SK-N-SH (cell line): ENCODE results near the gene GNA14. TPM values are rescaled to one million over a fixed set of nuclear protein-coding genes. Genes with fewer than 3 reads are reported as not detected.

Experiments
- CTCF ChIA-PET: fragments of 300-600, 350-600 bp; formaldehyde crosslinking; extraction: SDS; loops from one replicate; lab custom pipeline; 2021; lab: Yijun Ruan, JAX
- POLR2A ChIA-PET: fragments of 350-600 bp; sonication (Branson Sonifier 250); formaldehyde crosslinking; extraction: SDS; loops from one replicate; lab custom pipeline; 2020; ENCODE audit warnings: antibody characterized with exemption, inconsistent platforms; lab: Yijun Ruan, JAX
- DNase-seq: peaks from one replicate; pipeline ENCODE4 v3.0.0; 2012
- H2AFZ ChIP-seq: fragments of 200-600 bp; sonication (generic); 2 replicates; pipeline ENCODE4 v1.8.1; 2016; ENCODE audit warnings: antibody characterized with exemption, mild to moderate bottlenecking, low read depth
- H3F3A ChIP-seq: fragments of 200-600 bp; sonication (generic); replicated peaks from 2 replicates; pipeline ENCODE3; 2016; ENCODE audit warnings: antibody characterized with exemption, mild to moderate bottlenecking; ENCODE audit not compliant: insufficient read depth
- H3K27ac ChIP-seq, 2 experiments: fragments of 200-500 bp in 1 of 2; fragments of 200-600 bp in 1 of 2; sonication (Bioruptor generic) in 1 of 2; sonication (generic), shearing (Covaris generic) in 1 of 2; 2 replicates each; pipeline versions ENCODE4 v1.5.1 to v1.6.1; 2014 to 2016; ENCODE audit warnings: low read depth in 2 of 2, inconsistent platforms in 1 of 2, low read length in 1 of 2, mild to moderate bottlenecking in 1 of 2, mixed read lengths in 1 of 2
- H3K27me3 ChIP-seq: fragments of 200-600 bp; sonication (generic), shearing (Covaris generic); 2 replicates; pipeline ENCODE4 v1.6.1; 2016; ENCODE audit warnings: mixed run types; ENCODE audit not compliant: insufficient read depth
- H3K36me3 ChIP-seq, 2 experiments: fragments of 200-500 bp in 1 of 2; fragments of 200-600 bp in 1 of 2; sonication (Bioruptor generic) in 1 of 2; sonication (generic) in 1 of 2; replicated peaks in 1 of 2; 2 replicates each; pipeline versions ENCODE3 to v1.5.1; 2014 to 2016; ENCODE audit warnings: low read length in 1 of 2, mild to moderate bottlenecking in 1 of 2; ENCODE audit not compliant: insufficient read depth in 2 of 2, control insufficient read depth in 1 of 2
- H3K4me1 ChIP-seq, 2 experiments: fragments of 200-500 bp in 1 of 2; fragments of 200-600 bp in 1 of 2; sonication (Bioruptor generic) in 1 of 2; sonication (generic), shearing (Covaris generic) in 1 of 2; 2 replicates each; pipeline versions ENCODE4 v1.5.1 to v1.6.1; 2014 to 2016; ENCODE audit warnings: low read depth in 1 of 2, low read length in 1 of 2, mixed run types in 1 of 2; ENCODE audit not compliant: insufficient read depth in 2 of 2, control insufficient read depth in 1 of 2
- H3K4me2 ChIP-seq: fragments of 200-600 bp; sonication (generic), shearing (Covaris generic); 2 replicates; pipeline ENCODE4 v1.6.1; 2017; ENCODE audit warnings: mixed run types
- H3K4me3 ChIP-seq, 2 experiments: fragments of 200-500 bp in 1 of 2; fragments of 200-600 bp in 1 of 2; sonication (Bioruptor generic) in 1 of 2; sonication (generic), shearing (Covaris generic) in 1 of 2; 2 replicates each; pipeline versions ENCODE4 v1.5.1 to v1.8.1; 2014 to 2016; ENCODE audit warnings: low read depth in 2 of 2, inconsistent platforms in 1 of 2, low read length in 1 of 2, mild to moderate bottlenecking in 1 of 2, mixed read lengths in 1 of 2, moderate library complexity in 1 of 2
- H3K79me2 ChIP-seq: fragments of 200-600 bp; sonication (generic); 2 replicates; pipeline ENCODE4 v1.8.1; 2017; ENCODE audit warnings: mild to moderate bottlenecking; ENCODE audit not compliant: insufficient read depth
- H3K9ac ChIP-seq: fragments of 200-600 bp; sonication (generic); 2 replicates; pipeline ENCODE4 v1.6.1; 2017; ENCODE audit warnings: mixed run types
- H3K9me2 ChIP-seq: fragments of 200-600 bp; sonication (generic); 2 replicates; pipeline ENCODE4 v1.6.1; 2017; ENCODE audit warnings: mixed run types
- H3K9me3 ChIP-seq: fragments of 200-600 bp; sonication (generic); 2 replicates; pipeline ENCODE4 v1.6.1; 2017; ENCODE audit warnings: mixed run types, mild to moderate bottlenecking, moderate library complexity
- H4K20me1 ChIP-seq: fragments of 200-600 bp; sonication (generic); 2 replicates; pipeline ENCODE4 v1.6.1; 2017; ENCODE audit warnings: mild to moderate bottlenecking, mixed run types; ENCODE audit not compliant: insufficient read depth
- CHD2 ChIP-seq: fragments of 150-350 bp; IDR thresholded peaks from 2 replicates; pipeline ENCODE4 v1.6.1; 2018; ENCODE audit warnings: low read length; ENCODE audit not compliant: partially characterized antibody
- ELF1 ChIP-seq: IDR thresholded peaks from 2 replicates; pipeline ENCODE4 v1.4.0; 2012
- EP300 ChIP-seq, 2 experiments: IDR thresholded peaks; 2 replicates each; pipeline versions ENCODE4 v1.4.0 to v1.6.1; 2012; ENCODE audit warnings: borderline replicate concordance in 1 of 2, low read depth in 1 of 2, low read length in 1 of 2
- EZH2phosphoT487 ChIP-seq: fragments of 200-600 bp; sonication (generic); IDR thresholded peaks from 2 replicates; pipeline ENCODE4 v1.6.1; 2017; ENCODE audit warnings: low read depth, mixed run types, mild to moderate bottlenecking, antibody characterized with exemption, moderate library complexity, borderline replicate concordance
- FOSL2 ChIP-seq: IDR thresholded peaks from 2 replicates; pipeline ENCODE4 v1.4.0; 2012; ENCODE audit warnings: low read depth, mild to moderate bottlenecking, moderate library complexity, borderline replicate concordance
- JUND ChIP-seq: IDR thresholded peaks from 2 replicates; pipeline ENCODE4 v1.4.0; 2012
- MXI1 ChIP-seq: IDR thresholded peaks from 2 replicates; pipeline ENCODE4 v1.6.1; 2012; ENCODE audit warnings: mild to moderate bottlenecking, low read depth, low read length, improper control_type of control experiment
- NFIC ChIP-seq: IDR thresholded peaks from 2 replicates; pipeline ENCODE4 v1.4.0; 2012; ENCODE audit warnings: borderline replicate concordance
- NRF1 ChIP-seq: IDR thresholded peaks from 2 replicates; pipeline ENCODE4 v1.6.1; 2012; ENCODE audit warnings: low read depth, mild to moderate bottlenecking, low read length
- PBX3 ChIP-seq: IDR thresholded peaks from 2 replicates; pipeline ENCODE4; 2012
- POLR2AphosphoS5 ChIP-seq: IDR thresholded peaks from 2 replicates; pipeline ENCODE4 v1.6.1; 2012; ENCODE audit warnings: low read depth, low read length
- REST ChIP-seq: IDR thresholded peaks from 2 replicates; pipeline ENCODE4 v1.6.1; 2012; ENCODE audit warnings: mild to moderate bottlenecking, low read depth, low read length, moderate library complexity
- RXRA ChIP-seq: IDR thresholded peaks from 2 replicates; pipeline ENCODE4 v1.4.0; 2012; ENCODE audit warnings: low read depth, mild to moderate bottlenecking, borderline replicate concordance
- SIN3A ChIP-seq: IDR thresholded peaks from 2 replicates; pipeline ENCODE4 v1.6.1; 2012; ENCODE audit warnings: low read depth, mild to moderate bottlenecking, low read length, moderate library complexity, borderline replicate concordance
- TEAD4 ChIP-seq: IDR thresholded peaks from 2 replicates; pipeline ENCODE4 v1.4.0; 2012; ENCODE audit warnings: mild to moderate bottlenecking, borderline replicate concordance; ENCODE audit not compliant: insufficient read depth
- USF2 ChIP-seq: fragments of 150-350 bp; IDR thresholded peaks from 2 replicates; pipeline ENCODE4 v1.6.1; 2017; ENCODE audit warnings: antibody characterized with exemption, low read length, low read depth, borderline replicate concordance
- WGBS: methylation state at CpG from one replicate; pipeline ENCODE4 v1.1.6; 2017; ENCODE audit warnings: low lambda C conversion rate; 5-methylcytosine and 5-hydroxymethylcytosine counted together
- polyA plus RNA-seq, 3 experiments: library from polyadenylated mRNA; depleted of rRNA; stranded (reverse); fragments of >200 nt; gene quantifications; 2 replicates each; pipeline ENCODE4 v1.2.3, GENCODE V29; 2012

The GNA14 gene
- polyA plus RNA-seq, 1 of the 3 experiments (the other 2 are of a cell fraction) = 0.15 TPM

- H4K20me1 ChIP-seq = no peaks in the 10 kb centered on the region
- 92% methylated on average over 7 of the region's 7 CpGs for WGBS
- ChIA-PET POLR2A (no interaction called here), CTCF (interaction anchor here (0.9 kb wide), 1 partner anchor 29 kb away, joined by 3 read pairs; no protein-coding TSS in a partner anchor)
- no peaks in the 10 kb centered on the region for H3K9me2 ChIP-seq
- no peaks in the 10 kb centered on the region for H3K27me3 ChIP-seq
- no peaks in the 10 kb centered on the region for H3K36me3 ChIP-seq
- no peak overlapping the region for H2AFZ ChIP-seq
- no peaks in the 10 kb centered on the region for H3K79me2 ChIP-seq
- H3K4me1 ChIP-seq = peaks cover 4 to 10% of the 10 kb centered on the region in 2 experiments; a peak in 2 of 4 replicates
- H3K27ac ChIP-seq = no peak overlapping the region
- H3K4me2 ChIP-seq = no peak overlapping the region
- no peak for DNase-seq
- no peak overlapping the region for H3K4me3 ChIP-seq
- H3F3A ChIP-seq = no peaks in the 10 kb centered on the region
- no peak overlapping the region for H3K9ac ChIP-seq
- TF ChIP-seq USF2 = no peak
- TF ChIP-seq JUND = no peak
- TF ChIP-seq REST = no peak
- no peak for TF ChIP-seq ELF1
- no peak for TF ChIP-seq TEAD4
- TF ChIP-seq POLR2AphosphoS5 = no peak
- no peak for TF ChIP-seq PBX3
- no peak for TF ChIP-seq CHD2
- no peak for TF ChIP-seq EZH2phosphoT487
- TF ChIP-seq FOSL2 = no peak
- no peak for TF ChIP-seq NFIC
- TF ChIP-seq EP300 (IDR thresholded peaks at IDR 0.05; ENCODE audit: borderline replicate concordance in 1 of 2, low read depth in 1 of 2, low read length in 1 of 2) = no peak
- no peak for TF ChIP-seq SIN3A
- no peak for TF ChIP-seq RXRA
- no peak for TF ChIP-seq NRF1
- TF ChIP-seq MXI1 = no peak
- H3K9me3 ChIP-seq = no peaks in the 10 kb centered on the region
Observed at GRCh38 chr9:77427256-77427927, 220.7 kb downstream of the GNA14 start.
